Measurements from ENCODE around the gene AZIN2. TPM values are rescaled to one million over a fixed set of nuclear protein-coding genes. Genes with fewer than 3 reads are reported as not detected.
"Not testable (repeated sequence)": the region's sequence is repeated elsewhere in the genome, so short reads cannot be mapped to it uniquely, and the experiment has no call there.

Gene AZIN2
- total RNA-seq, 6 experiments from 2014 or later = 0.62 to 1.2 (median 0.85) TPM

DNA sequence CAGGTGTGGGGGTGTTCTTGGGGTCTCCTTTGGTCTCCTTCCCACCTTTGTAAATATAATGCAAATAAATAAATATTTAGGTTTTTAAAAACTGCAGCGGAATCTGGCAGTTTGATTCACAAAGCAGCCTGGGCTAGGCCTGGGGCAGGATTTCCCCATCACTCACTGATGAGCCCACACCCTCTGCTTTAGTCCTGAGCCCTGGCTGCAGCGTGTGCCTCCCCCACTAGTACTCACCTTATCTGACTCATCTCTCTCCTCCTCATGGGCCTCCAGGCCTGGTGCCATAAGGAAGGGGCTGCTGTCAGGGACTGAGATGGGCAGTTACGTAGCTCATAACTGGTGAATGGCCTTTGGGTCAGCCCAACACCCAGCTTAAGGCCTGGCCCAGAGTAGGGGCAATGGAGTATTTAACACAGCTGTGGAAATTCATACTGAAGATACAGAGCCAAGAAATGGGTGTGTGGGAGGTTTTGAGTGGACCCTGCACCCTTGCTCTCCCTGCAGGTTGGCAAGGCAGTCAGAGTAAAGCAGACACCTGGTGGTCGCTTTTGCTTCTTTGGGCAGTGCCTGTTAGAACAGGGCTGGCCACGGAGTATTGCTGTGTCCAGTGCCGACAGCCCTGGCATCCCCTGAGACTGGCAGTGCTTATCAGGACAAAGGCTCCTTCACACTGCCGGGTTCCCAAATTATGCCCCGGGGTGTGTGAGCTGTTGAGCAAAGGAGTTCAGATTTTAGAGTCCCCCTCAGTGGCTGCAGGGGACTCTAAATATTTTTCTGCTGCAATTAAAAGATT is 39.7 kb downstream of the AZIN2 start:
- no peaks in the 10 kb centered on the region for H3K4me1 ChIP-seq
- ATAC-seq (no peak), DNase-seq (no peak)
- no peak overlapping the region for H3K4me3 ChIP-seq
- no peak for TF ChIP-seq POLR2A (IDR thresholded peaks at IDR 0.05)
- TF ChIP-seq, protein P1, sequence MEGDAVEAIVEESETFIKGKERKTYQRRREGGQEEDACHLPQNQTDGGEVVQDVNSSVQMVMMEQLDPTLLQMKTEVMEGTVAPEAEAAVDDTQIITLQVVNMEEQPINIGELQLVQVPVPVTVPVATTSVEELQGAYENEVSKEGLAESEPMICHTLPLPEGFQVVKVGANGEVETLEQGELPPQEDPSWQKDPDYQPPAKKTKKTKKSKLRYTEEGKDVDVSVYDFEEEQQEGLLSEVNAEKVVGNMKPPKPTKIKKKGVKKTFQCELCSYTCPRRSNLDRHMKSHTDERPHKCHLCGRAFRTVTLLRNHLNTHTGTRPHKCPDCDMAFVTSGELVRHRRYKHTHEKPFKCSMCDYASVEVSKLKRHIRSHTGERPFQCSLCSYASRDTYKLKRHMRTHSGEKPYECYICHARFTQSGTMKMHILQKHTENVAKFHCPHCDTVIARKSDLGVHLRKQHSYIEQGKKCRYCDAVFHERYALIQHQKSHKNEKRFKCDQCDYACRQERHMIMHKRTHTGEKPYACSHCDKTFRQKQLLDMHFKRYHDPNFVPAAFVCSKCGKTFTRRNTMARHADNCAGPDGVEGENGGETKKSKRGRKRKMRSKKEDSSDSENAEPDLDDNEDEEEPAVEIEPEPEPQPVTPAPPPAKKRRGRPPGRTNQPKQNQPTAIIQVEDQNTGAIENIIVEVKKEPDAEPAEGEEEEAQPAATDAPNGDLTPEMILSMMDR (IDR thresholded peaks at IDR 0.05) = no peak
- H3K27ac ChIP-seq = no peak overlapping the region
- H3K27me3 ChIP-seq = no peaks in the 10 kb centered on the region
- intact Hi-C loops (cut with DNase I) = no loop called here
- WGBS (ENCODE audit: insufficient coverage, low coverage, low lambda C conversion rate, missing lambda C conversion rate) = 86% methylated on average over 4 of the region's 8 CpGs
- no peaks in the 10 kb centered on the region for H3K9me3 ChIP-seq
- H3K36me3 ChIP-seq = no peaks in the 10 kb centered on the region

DNA sequence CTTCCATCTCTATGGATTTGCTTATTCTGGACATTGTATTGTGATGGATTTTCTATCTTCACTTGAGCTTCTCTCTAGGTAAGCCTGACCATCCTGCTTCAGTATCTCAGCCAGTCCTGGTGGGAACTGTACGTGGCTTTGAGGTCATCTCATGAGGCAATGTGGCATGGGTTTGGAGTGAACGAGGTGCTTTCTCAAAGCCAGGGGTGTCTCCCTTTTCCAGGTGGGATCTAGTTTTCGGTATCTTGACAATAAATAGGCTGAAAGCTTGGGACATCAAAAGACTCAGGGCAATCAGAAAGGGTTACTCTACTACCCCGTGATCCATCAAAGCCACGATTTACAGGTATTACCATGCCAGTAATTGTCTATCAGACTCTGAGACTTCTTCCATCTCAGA is 40.8 kb downstream of the AZIN2 start:
- intact Hi-C loops (cut with DNase I) = no loop called here
- DNase-seq = no peak

DNA sequence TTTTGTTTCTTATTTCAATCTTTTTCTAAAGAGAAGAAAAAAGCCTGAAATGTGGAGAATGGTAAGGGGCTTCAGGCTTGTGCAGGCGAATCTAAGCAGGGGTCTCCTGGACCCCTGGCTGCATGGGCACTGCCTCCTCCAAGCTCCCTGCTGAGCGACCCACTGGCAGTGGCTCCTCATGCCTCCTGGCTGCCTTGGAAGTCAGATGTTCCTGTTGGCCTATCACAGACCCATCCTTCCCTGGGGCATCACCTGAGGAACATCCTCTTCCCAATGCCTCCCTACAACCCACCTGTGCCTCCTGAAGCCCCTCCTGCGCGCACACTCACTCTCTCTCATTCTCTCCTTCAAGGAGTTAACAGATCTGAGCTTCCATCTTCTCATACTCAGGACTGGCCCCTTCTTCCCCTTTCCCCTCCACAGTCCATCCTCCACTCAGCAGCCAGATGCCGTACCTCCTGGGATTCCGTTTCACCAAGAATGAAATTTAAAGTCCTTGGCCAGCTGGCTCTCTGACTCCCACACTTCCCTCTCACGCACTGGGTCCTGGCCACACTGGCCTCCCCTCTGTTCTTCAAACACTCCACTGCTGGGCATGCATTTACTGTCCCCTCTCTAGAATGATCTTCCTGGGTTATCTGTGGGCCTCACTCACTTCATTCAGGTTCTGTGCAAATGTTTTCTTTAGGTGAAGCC is 41.7 kb downstream of the AZIN2 start:
- no peak for DNase-seq
- Histone ChIP-seq H3K27ac (no peak overlapping the region), H3K9me3 (no peaks in the 10 kb centered on the region), H3K4me3 (no peak overlapping the region), H3K4me1 (peaks cover 0 to 8% (median 0%) of the 10 kb centered on the region in 4 donors), H3K27me3 (no peaks in the 10 kb centered on the region), H3K36me3 (no peaks in the 10 kb centered on the region)
- intact Hi-C loops (cut with DNase I) = no loop called here
- 67% methylated on average over 6 of the region's 7 CpGs for WGBS (ENCODE audit: insufficient coverage, low coverage, low lambda C conversion rate, missing lambda C conversion rate)
- ATAC-seq = no peak
- TF ChIP-seq, protein P1 (IDR thresholded peaks at IDR 0.05) = no peak
- TF ChIP-seq POLR2A (IDR thresholded peaks at IDR 0.05) = no peak

More for the DNA sequence above, 40.8 kb downstream of the AZIN2 start:
- ATAC-seq = no peak
- Histone ChIP-seq H3K4me1 (peaks cover 0 to 8% (median 0%) of the 10 kb centered on the region in 4 donors), H3K27me3 (no peaks in the 10 kb centered on the region), H3K27ac (no peak overlapping the region), H3K4me3 (no peak overlapping the region), H3K9me3 (no peaks in the 10 kb centered on the region), H3K36me3 (no peaks in the 10 kb centered on the region)
- 86% methylated on average over 5 of the region's 5 CpGs for WGBS (ENCODE audit: insufficient coverage, low coverage, low lambda C conversion rate, missing lambda C conversion rate)
- no peak for TF ChIP-seq POLR2A (IDR thresholded peaks at IDR 0.05)
- TF ChIP-seq, protein P1 (IDR thresholded peaks at IDR 0.05) = no peak

DNA sequence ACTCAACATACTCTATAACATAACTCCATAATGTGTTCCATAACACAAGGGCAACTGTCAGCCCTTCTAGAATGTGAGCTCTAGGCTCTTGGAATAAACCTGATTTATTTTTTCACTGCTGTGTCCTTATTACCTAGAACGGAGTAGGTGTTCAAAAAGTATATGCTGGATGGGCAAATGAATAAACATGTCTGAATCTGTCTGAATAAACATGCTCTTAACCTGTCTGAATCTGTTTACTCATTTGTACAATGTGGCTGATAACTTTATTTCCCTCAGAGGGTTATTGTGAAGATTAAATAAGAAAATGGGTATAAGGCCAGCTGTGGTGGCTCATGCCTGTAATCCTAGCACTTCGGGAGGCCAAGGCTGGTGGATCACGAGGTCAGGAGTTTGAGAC is 42.3 kb downstream of the AZIN2 start:
- ATAC-seq (no peak), DNase-seq (no peak)
- H3K4me3 ChIP-seq = no peak overlapping the region
- intact Hi-C loops (cut with DNase I) = no loop called here
- no peaks in the 10 kb centered on the region for H3K9me3 ChIP-seq
- H3K27ac ChIP-seq = no peak overlapping the region
- no peaks in the 10 kb centered on the region for H3K27me3 ChIP-seq
- WGBS (ENCODE audit: insufficient coverage, low coverage, low lambda C conversion rate, missing lambda C conversion rate) = 76% methylated on average over 3 of the region's 3 CpGs
- no peak for TF ChIP-seq POLR2A (IDR thresholded peaks at IDR 0.05)
- TF ChIP-seq, protein P1 (IDR thresholded peaks at IDR 0.05) = no peak
- H3K4me1 ChIP-seq = peaks cover 0 to 11% (median 0%) of the 10 kb centered on the region in 4 donors
- no peaks in the 10 kb centered on the region for H3K36me3 ChIP-seq

DNA sequence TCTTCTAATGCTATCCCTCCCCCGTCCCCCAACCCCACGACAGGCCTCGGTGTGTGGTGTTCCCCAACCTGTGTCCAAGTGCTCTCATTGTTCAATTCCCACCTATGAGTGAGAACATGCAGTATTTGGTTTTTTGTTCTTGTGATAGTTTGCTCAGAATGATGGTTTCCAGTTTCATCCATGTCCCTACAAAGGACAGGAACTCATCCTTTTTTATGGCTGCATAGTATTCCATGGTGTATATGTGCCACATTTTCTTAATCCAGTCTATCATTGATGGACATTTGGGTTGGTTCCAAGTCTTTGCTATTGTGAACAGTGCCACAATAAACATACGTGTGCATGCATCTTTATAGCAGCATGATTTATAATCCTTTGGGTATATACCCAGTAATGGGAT is 43.7 kb downstream of the AZIN2 start:
- H3K9me3 ChIP-seq; DNase-seq; H3K27ac ChIP-seq; H3K27me3 ChIP-seq; ATAC-seq; H3K4me3 ChIP-seq; intact Hi-C loops (cut with DNase I); H3K36me3 ChIP-seq: not testable (repeated sequence)
- 94% methylated on average over 3 of the region's 4 CpGs for WGBS (ENCODE audit: insufficient coverage, low coverage, low lambda C conversion rate, missing lambda C conversion rate)
- H3K4me1 ChIP-seq = peaks cover 0 to 15% (median 0%) of the 10 kb centered on the region in 4 donors

Measured in right lobe of liver (tissue), 6 donors.